Tibial nerve (tissue), 4 donors: ENCODE measurements around the gene COL25A1.

Experiments
- EP300 ChIP-seq, 2 donors: sonication (generic); formaldehyde crosslinking; IDR thresholded peaks; one replicate each; pipeline ENCODE4 v1.6.1; 2017; ENCODE audit warnings: antibody characterized with exemption in 2 of 2, mild to moderate bottlenecking in 1 of 2
- POLR2A ChIP-seq, 2 donors: fragments of 450-650 bp; IDR thresholded peaks; one replicate each; pipeline ENCODE4 v1.6.1; 2017; ENCODE audit warnings: antibody characterized with exemption in 2 of 2, mild to moderate bottlenecking in 2 of 2, moderate library complexity in 2 of 2
- TF ChIP-seq, protein P1 (sequence below), 5 experiments: fragments of 200-600 bp in 3 of 5; fragments of 450-650 bp in 2 of 5; sonication (generic) in 3 of 5; IDR thresholded peaks; one replicate each; pipeline ENCODE4 v1.5.1; 2016 to 2019; ENCODE audit warnings: antibody characterized with exemption in 5 of 5, mild to moderate bottlenecking in 3 of 5, moderate library complexity in 2 of 5

DNA sequence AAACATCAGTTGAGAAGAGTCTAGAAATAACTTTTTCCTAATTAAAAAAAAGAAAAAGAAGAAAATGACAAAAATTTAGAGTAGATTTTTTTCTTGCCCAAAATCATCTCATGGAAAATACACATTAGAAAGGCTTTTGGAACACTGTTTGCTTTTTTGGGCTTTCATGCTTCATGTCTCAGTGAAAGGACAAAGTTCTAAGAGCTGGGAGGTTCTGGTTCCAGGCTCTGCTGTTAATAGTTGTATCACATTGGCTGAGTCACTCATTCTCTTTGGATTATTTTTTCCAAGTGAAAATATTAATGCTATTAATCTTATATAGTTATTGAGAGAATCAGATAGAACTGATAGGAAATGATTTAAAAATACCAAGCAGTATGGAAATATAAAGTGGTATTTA lies 506.7 kb downstream of the COL25A1 start:
- TF ChIP-seq, protein P1, sequence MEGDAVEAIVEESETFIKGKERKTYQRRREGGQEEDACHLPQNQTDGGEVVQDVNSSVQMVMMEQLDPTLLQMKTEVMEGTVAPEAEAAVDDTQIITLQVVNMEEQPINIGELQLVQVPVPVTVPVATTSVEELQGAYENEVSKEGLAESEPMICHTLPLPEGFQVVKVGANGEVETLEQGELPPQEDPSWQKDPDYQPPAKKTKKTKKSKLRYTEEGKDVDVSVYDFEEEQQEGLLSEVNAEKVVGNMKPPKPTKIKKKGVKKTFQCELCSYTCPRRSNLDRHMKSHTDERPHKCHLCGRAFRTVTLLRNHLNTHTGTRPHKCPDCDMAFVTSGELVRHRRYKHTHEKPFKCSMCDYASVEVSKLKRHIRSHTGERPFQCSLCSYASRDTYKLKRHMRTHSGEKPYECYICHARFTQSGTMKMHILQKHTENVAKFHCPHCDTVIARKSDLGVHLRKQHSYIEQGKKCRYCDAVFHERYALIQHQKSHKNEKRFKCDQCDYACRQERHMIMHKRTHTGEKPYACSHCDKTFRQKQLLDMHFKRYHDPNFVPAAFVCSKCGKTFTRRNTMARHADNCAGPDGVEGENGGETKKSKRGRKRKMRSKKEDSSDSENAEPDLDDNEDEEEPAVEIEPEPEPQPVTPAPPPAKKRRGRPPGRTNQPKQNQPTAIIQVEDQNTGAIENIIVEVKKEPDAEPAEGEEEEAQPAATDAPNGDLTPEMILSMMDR (IDR thresholded peaks at IDR 0.05) = no peak
- TF ChIP-seq POLR2A (IDR thresholded peaks at IDR 0.05) (no peak), EP300 (IDR thresholded peaks at IDR 0.05) (no peak)
